22Rv1 (cell line): ENCODE results near the gene CDH2.

Experiments used
- H3K27ac ChIP-seq: fragments of 450-650 bp; 2 replicates; pipeline ENCODE4 v1.5.1; 2017
- CTCF ChIP-seq: fragments of 450-650 bp; IDR thresholded peaks from 2 replicates; pipeline ENCODE4 v1.5.1; 2017; ENCODE audit warnings: mild to moderate bottlenecking
- ZFX ChIP-seq: fragments of 450-650 bp; IDR thresholded peaks from 2 replicates; pipeline ENCODE4 v1.6.1; 2017; ENCODE audit warnings: antibody characterized with exemption, borderline replicate concordance

The CDH2 gene

DNA sequence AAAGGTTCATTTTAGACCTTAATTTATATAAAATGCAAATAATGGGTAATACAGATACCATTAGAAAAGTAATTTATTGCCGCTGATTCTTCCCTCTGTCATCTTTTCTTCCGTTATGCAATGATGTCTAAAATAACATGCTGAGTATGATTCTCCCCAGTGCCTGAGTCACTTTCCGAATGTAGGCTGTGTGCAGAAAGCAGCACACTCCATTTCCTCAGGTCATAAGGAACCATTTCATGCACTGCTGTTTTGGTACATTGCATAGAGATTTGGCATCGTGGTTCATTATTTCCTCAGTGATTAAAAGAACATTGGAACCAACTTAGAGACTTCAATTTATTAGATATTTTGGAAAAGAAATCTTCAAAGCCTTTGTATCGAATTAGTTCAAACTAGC is 173.5 kb downstream of the CDH2 start:
- no peak overlapping the region for H3K27ac ChIP-seq
- TF ChIP-seq CTCF (no peak), ZFX (no peak)

DNA sequence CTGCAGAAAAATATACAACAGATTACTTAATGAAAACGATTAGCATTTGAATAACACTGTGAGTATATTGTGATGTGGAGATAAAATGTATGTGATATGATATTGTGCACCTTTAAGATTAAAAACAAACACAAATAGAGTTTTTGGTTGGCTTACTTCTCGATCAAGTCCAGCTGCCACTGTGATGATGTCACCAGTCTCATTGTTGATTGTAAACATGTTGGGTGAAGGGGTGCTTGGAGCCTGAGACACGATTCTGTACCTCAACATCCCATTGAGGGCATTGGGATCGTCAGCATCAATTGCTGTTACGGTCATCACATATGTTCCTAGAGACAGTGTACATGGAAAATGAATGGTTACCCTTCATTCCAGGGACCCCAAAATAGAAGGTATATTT is 174.1 kb downstream of the CDH2 start:
- TF ChIP-seq CTCF (no peak), ZFX (no peak)
- no peak overlapping the region for H3K27ac ChIP-seq

DNA sequence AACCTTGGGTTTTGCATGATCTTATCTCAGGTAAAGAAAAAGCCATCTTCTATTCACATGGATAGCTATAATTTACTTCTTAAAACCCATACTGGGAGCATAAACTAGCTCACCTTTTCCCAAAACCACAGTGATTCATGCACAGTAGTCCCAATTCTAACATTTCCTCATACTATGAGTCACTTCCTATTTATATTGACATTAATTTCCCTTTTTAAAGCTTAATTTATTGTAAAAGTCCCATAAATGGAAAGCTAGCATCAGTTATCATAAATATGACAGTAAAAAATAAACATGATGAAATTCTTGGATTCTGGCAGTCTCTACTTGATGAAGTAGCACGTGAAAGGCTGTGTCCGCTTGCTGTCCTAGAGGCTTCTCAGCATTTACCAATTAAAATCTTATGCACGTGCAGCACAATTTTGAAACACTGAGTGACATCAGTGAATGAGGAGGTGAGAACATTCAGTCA is 180.1 kb downstream of the CDH2 start:
- TF ChIP-seq ZFX (no peak), CTCF (no peak)

GRCh38 chr18:27995770-27996502 is 181.0 kb downstream of the CDH2 start:
- no peak overlapping the region for H3K27ac ChIP-seq
- TF ChIP-seq CTCF: no peak
- no peak for TF ChIP-seq ZFX

More for the DNA sequence above, 180.1 kb downstream of the CDH2 start:
- no peak overlapping the region for H3K27ac ChIP-seq

- TF ChIP-seq ZFX (no peak), CTCF (no peak)
- no peak overlapping the region for H3K27ac ChIP-seq
Observed at GRCh38 chr18:27994571-27994970, 182.4 kb downstream of the CDH2 start.

DNA sequence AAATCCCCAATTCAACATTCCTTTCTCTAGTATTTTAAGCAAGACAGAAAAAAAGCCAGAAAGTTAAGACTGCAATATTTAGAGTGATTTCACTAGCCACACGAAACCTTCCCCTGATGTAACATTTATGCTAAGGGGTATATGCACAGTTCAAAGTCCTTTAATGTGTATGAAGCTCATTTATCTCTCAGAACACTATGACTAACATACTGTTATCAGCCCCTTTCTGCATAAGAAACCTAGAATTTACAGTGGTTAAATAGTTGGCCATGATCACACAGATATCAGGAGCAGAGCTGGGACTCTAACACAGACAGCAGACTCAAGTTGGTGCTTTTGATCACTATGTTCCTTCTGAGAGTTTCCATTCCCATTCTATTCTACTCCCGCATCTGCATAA is 185.5 kb downstream of the CDH2 start:
- no peak for TF ChIP-seq ZFX
- no peak for TF ChIP-seq CTCF
- H3K27ac ChIP-seq: no peak overlapping the region

DNA sequence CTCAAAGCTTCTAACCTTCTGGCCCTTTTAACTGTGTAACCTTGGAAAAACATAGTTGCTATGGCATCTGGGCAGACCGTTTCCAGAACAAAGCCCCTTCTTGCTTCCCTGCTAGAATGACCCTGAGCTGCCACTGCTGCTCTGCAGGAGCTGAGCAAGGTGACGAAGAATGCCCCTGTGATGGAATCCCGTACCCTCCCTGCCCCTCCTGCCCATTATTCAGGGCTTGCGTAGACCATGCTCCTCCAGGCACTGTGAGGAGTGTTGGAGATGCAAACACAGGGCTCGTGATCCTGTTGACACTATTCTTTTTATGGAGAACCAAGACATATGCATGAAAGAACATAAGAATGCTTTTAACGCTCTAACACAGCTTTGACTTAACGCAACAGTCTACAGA is 191.1 kb downstream of the CDH2 start:
- H3K27ac ChIP-seq: no peak overlapping the region

More for the DNA sequence above, 191.1 kb downstream of the CDH2 start:
- TF ChIP-seq CTCF: no peak
- no peak for TF ChIP-seq ZFX
